HG02763 (cell line): ENCODE results near the gene PRKAG2.

Source experiments
- ATAC-seq: cut with Tn5 transposase; IDR thresholded peaks from one replicate; pipeline ENCODE4 v1.9.1; 2021; ENCODE audit warnings: mild to moderate bottlenecking, moderate library complexity; ENCODE audit not compliant: unreplicated experiment

Gene PRKAG2

GRCh38 chr7:151821226-151821625 lies 55.7 kb downstream of the PRKAG2 start:
- no peak for ATAC-seq

- no peak for ATAC-seq
Measured at GRCh38 chr7:151820491-151821105, 56.3 kb downstream of the PRKAG2 start.

GRCh38 chr7:151819866-151820265 lies 57.0 kb downstream of the PRKAG2 start:
- ATAC-seq: no peak

DNA sequence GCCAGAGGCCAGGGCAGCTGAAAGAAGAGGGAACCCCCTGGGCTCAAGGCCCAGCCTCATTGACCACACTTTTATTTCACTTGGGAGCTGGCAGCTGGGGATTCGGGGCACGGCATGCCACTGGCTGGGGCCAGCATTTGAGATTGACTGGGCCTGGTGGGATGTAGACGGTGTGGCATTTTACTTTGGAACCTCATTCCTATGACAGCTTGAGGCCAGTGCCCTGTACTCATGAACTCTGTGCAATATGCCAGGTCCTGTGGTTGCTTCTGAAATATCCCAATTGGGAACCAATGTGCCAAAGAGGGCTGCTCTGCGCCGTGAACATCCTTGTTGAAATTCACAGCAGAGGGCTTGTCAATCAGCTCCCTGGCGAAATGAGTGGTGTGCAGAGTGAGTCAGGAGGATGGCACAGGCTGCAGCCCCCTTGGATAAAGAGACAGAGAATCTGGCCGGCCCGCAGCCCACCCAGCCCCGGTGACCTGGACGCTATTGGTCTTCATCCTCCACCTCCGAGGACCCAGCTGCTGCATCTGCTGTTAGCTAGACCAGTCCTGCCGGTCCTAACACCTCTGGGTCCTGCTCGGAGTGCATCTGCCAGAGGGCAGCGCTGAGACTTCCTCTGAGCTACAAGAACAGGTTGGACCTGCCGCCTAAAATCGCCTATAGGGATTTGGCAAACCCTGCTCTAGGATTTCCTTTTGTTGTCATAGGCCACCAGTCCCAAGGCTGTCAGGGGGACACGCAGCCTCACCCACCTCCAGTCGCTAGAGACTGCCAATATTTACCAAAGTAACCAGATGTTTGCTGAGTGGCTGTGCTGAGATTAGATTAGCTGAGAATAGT lies 58.0 kb downstream of the PRKAG2 start:
- ATAC-seq: no peak

DNA sequence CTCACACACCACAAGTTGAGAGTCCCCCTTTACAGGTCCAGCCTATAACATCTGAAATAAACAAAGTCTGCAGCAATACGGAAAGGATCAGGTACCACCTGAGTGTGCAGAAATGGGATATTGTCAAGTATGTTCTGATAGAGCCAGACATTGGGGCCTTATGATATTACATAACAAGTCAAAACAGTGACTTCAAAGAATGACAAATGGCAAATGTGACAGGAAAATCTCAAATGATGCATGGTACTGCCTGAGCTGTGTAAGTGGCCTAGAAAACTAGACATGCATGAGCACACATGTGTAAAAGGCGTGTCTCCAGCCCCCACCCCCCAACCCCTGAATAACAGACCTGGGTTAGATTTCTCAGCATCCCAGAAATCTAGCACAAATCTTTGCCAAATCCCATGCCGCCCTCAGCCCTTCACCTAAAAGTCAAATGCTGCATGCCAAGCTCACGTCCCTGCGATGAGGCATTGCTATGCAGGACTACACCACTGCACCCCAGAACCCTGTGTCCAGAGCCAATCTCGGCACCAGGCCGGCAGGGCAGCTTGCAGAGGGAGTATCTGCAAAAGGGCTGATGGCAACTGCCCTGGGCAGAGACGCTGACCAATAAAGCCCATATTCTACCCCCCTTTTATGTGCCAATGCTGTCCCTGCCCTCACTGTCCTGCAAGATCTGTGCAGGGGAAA lies 58.8 kb downstream of the PRKAG2 start:
- ATAC-seq: no peak

DNA sequence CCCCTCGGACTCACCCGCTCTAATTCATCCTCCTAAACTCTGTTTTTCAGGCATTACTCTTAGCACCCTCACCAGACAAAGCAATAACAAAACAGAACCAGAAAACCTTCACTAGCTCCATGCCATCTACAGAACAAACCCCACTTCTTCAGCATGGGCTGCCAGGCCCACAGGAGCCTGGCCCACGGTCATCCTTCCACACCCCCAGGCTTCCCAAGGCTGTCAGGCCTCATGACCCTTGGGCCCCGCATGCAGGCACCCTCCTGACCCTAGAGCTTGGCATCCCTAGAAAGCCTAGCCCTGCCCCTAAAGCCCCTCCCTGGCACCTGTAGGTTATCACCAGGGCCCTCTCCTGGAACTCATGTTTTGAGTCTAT lies 59.6 kb downstream of the PRKAG2 start:
- ATAC-seq: no peak

- ATAC-seq: no peak
Measured at GRCh38 chr7:151816562-151817314, 60.2 kb downstream of the PRKAG2 start.

DNA sequence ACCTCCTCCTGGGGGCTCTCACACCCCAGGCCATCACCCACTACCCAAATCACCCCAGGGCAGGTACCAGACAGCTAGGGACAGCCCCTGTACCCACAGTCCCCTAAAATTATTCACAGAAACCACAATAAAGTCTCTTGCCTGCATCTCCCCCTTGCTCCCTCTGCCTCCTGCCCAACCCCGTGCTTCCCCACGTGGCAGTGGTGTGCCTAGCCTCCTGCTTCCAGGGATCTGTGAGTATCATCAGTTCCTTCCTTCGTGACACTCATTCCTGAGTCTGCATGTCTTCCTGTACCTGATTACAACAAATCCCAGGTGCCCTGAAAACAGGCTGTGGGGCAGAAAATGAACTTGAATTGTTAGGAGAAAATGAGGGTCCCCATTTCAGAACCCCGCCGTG lies 61.5 kb downstream of the PRKAG2 start:
- no peak for ATAC-seq

DNA sequence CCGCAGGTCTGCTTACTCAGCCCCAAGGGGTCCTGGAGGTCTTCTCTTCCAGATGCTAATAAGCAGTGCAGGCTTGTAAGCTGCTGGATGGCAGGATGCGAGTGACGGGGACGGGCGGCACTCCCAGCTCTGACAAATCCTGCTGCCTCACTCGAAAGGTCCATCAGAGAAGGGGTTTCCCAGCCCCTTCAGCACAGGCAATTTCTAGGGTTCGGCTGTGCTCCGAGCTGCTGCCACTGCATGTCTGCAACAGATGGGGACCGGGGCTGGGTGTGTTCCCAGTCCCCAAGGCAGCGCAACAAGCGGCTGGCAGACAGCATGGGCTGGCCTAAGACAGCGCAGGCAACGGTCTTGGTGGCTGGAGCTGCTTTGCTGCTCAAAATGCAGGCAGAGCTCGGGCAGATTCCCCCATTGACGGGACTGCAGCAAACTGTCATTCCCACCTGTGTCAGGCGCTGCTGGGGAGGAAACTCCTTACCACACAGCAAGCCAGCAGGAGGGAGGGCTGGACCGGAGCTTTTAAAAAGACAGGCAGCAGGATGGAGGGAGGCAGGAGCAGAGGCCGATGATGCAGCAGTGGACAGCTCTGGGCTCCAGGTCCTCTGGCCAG lies 62.4 kb downstream of the PRKAG2 start:
- no peak for ATAC-seq

GRCh38 chr7:151813997-151814396 lies 62.9 kb downstream of the PRKAG2 start:
- no peak for ATAC-seq

DNA sequence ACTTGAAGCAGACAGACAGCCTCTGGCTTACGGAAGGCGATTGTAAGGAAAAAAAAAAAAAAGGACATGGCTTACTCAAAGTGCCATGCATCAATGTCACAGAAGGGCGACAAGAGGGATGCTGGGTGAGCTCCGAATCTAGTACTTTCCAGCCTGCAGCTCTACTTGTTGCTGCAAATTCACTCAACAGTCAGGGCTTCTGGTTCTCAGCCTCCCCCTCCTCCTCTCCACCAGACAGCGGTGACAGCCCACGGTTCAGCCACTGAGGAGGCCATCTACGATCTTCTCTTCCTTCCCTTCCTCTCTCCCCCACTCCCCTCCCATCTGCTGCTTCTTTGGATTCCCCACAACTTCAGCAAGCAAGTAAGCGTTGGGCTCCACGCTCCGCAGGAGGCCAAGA lies 63.5 kb downstream of the PRKAG2 start:
- no peak for ATAC-seq

DNA sequence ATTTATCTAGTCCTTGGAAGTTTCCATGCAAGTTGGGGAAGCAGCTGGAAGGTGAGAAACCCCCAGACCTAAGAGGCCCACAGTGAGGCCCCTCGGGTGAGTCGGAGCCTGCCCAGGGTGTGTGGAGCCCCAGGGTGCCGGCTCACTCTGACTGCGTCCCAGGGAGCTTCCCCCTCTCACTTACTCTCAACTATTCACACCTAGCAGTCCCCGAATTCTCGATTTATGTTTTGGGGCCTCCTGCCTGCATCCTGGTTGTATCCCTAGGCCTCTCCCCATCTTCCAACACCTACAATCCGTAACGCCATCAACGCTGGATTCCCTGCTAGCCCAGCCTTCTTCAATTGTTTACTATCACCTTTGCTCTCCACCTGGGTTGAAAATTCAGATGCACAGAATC lies 63.9 kb downstream of the PRKAG2 start:
- ATAC-seq: no peak

- ATAC-seq: no peak
Measured at GRCh38 chr7:151810441-151811232, 66.3 kb downstream of the PRKAG2 start.

- ATAC-seq: no peak
Measured at GRCh38 chr7:151809864-151810170, 67.1 kb downstream of the PRKAG2 start.

- no peak for ATAC-seq
Measured at GRCh38 chr7:151809146-151809863, 67.6 kb downstream of the PRKAG2 start.

DNA sequence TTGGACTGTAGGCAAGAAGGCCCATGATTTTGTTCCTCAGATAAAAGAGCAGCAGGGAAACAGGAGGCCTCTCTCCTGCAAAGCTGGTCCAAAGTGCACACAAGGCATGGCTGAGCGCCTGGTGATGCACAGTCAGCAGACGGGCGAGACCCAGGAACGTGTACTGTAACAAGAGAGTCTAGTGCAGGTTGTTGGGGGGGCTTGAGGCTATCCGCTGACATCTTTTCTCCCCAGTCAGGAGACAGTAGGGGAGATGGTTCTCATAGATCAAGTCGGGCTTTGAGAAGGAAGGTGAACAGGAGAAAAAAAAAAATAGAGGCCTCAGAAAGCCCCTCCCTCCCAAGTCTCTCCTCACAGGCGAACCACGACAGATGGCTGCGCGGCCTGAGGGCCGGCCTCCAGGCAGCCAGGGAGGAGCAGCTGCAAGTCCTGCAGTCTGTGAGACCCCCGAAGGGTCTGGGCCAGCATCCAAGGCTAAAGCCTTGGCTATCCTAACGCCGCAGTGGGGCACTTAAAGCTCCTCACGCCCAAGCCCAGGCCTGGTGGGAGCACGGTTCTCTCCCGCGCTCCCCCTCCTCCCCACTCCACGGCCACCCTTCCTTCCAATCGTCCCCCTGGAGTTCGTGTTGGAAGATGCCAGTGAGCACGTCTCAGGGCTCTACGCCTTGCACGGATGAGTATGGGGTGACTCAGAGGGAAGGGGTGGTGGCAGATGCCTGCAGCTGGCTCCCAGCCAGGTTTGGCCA lies 68.3 kb downstream of the PRKAG2 start:
- no peak for ATAC-seq

DNA sequence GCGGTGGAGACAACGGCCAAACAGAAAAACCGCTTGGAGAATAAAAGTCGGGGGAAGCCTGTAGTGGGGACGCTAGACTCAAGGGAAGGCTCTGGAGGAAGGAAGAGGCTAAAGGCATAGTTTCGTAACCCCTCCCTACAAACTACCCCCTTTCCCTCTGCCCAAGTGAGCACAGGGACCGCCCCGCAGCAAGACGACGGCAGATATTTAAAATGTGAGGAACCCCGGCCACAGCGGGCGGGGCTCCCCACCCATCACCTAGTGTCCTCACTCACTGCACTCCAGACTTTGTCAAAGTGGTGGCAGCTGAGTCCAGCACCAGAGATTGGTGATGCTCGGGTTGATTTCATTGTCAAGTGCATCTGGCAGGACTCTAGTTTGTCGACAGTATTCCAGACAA lies 69.1 kb downstream of the PRKAG2 start:
- no peak for ATAC-seq

DNA sequence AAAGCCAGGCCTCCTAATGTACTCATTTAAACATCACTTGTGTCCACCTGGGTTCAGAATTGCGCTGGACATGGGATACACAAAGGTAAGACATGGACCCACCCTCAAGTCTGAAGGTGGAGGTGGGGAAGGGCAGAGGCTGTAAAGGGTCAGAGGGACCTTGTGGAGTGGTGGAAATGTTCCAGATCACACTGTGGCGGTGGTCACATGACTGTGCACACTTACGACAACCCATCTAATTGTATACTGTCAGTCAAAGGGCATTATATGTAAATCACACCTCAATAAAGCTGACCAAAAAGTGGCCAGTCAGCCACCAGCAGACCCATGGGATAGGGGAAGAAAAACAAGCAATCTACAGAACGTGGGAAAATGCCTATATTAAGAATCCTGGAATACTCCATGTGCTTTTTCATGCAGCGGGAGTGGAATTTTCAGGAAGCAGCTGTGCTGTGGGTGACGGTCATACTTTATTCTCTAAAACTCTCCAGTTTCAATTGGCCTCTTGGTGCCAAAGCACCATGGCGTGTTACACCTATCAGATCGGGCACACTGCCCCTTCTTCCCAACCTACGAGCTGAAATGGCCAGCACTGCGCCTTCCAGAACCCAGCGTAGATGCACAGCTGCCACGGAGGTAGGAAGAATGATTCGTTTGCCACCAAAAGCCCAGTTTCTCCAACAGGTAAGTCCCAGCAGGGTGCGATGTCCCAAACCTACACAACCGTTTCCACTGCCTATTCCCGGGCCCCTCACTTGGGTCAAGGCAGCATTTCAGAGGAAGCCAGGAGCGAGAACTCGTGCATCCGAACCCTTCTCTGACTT lies 69.8 kb downstream of the PRKAG2 start:
- no peak for ATAC-seq
